GM19467 (cell line): ENCODE data around the gene UGT1A8.
"Not testable (repeated sequence)": the region's sequence is repeated elsewhere in the genome, so short reads cannot be mapped to it uniquely, and the experiment has no call there.

ENCODE experiments used
- ATAC-seq: cut with Tn5 transposase; IDR thresholded peaks from one replicate; pipeline ENCODE4 v1.9.1; 2021; ENCODE audit warnings: mild to moderate bottlenecking, moderate library complexity; ENCODE audit not compliant: unreplicated experiment

Gene UGT1A8

DNA sequence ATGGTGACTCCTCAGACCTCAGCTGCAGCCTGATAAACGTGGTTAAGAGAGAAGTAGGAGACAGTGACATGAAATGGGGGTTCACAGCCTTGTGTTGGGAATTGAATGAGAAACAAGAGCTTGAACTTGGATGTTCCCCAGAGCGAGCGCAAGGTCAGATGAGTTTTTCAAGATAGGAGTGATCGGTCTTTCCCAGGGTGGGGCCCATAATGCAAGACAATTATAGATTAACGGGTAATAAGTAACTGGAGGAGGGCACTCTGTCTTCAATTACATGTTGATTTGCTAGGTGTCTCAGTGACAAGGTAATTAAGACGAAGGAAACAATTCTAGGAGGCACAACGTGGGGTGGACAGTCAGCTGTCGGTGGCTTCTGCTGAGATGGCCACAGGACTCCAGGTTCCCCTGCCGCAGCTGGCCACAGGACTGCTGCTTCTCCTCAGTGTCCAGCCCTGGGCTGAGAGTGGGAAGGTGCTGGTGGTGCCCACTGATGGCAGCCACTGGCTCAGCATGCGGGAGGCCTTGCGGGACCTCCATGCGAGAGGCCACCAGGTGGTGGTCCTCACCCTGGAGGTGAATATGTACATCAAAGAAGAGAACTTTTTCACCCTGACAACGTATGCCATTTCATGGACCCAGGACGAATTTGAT is 95.3 kb downstream of the UGT1A8 start, which contains the start of gene UGT1A5:
Gene UGT1A5 (plus strand): TSS at position 297 of the 651 bp plus-strand sequence. CDS start 85 bp downstream, at position 382.
- ATAC-seq, result no peak

GRCh38 chr2:233713262-233713615 is 95.8 kb downstream of the UGT1A8 start:
- no peak for ATAC-seq

DNA sequence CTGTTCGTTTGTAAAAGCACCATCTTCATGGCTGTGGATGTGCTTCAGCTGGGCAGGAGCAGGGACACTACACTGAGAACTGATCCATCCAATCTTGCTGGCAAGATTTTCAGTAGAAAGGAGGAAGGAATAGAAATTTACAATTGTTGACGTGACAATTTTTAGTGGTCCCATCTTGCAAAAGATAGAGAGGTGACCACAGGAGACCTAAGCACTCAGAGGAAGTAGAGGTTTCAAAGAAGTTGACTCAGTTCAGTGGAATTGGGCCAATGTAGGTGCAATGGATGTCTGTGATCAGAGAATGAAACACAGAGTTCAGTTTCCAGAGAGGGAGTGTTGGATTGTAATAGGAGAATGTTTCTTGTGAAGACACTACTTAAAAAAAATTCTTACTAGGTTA is 96.7 kb downstream of the UGT1A8 start:
- no peak for ATAC-seq

GRCh38 chr2:233718552-233718951 is 101.1 kb downstream of the UGT1A8 start, which contains the start of gene UGT1A4:
UGT1A4 (plus strand) TSS chr2:233718736; CDS start chr2:233718821, 85 bp downstream.
- ATAC-seq, result no peak

GRCh38 chr2:233728723-233729301 is 111.4 kb downstream of the UGT1A8 start, which contains the start of gene UGT1A3:
UGT1A3 (plus strand) TSS chr2:233729042; CDS start chr2:233729127, 85 bp downstream.
- no peak for ATAC-seq

DNA sequence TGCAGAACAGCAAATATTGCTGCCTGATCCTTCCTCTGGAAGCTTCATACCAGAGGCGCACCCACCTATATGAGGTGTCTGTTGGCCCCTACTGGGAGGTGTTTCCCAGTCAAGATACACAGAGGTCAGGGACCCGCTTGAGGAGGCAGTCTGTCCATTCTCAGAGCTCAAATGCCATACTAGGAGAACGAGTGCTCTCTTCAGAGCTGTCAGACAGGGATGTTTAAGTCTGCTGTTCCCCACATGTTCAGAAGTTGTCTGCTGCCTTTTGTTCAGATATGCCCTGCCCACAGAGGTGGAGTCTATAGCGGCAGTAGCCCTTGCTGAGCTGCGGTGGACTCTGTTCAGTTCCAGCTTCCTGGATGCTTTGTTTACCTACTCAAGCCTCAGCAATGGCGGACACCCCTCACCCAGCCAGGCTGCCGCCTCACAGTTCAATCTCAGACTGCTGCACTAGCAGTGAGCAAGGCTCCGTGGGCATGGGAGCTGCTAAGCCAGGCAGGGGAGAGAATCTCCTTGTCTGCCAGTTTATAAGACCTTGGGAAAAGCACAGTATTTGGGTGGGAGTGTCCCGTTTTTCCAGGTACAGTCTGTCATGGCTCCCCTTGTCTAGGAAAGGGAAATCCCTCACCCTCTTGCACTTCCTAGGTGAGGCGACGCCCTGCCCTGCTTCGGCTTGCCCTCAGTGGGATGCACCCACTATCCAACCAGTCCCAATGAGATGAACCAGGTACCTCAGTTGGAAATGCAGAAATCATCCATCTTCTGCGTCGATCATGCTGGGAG is 119.6 kb downstream of the UGT1A8 start:
- ATAC-seq, result not testable (repeated sequence)

GRCh38 chr2:233740870-233741269 is 123.4 kb downstream of the UGT1A8 start:
- no peak for ATAC-seq

DNA sequence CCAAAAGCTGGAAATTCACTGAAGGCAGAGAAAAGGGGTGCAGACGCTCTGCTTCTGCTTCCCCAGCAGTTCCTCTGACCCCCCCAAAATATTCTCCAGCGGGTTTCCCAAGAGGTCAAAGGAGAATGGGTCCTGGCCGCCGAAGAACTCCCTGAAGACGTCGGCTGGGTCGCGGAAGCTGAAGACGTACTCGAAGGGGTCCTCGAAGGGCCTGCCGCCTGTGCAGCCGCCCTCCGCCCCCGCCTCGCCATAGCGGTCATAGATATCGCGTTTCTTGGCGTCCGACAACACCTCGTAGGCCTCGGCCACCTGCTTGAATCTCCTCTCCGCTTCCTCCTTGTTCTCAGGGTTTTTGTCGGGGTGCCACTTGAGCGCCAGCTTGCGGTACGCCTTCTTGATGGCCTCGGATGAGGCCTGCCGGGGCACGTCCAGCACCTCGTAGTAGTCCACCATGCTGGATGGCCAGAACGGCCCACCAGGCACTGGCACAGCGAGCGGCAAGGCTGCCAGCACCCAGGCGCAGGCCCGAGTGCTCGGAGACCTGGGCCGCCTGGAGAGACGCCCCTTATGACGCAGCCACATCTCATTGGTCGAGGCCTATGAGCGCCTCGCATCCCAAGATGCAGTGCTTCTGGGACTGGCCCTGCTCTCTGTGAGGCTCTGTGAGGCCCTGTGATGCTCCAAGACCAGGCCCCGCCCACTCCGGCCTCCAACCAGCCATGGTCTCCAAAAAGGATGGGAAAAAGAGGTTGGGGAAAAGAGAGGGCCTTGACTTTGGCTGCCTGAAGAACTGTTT is 126.2 kb downstream of the UGT1A8 start:
- no peak for ATAC-seq

- no peak for ATAC-seq
These were observed 127.8 kb downstream of the UGT1A8 start for GRCh38 chr2:233745073-233745755.

DNA sequence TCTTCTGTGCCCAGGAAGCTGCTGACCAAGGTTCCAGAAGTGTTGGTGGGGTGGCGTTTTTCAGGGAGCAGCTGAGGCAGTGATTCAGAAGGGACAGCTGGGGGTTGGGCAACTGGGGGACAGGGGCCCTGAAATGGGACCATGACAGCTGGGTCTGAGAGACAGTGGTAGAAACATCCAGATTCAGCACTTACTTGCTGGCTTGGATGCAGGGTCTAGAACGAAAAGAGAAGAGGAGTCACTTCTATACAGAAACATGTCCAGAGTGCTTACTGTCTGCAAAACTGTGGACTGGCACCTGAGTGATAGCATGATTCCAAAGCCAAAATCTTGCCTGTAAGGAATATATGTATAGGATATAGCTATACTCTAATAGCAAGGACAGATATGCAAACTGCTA is 128.4 kb downstream of the UGT1A8 start:
- not testable (repeated sequence) for ATAC-seq

DNA sequence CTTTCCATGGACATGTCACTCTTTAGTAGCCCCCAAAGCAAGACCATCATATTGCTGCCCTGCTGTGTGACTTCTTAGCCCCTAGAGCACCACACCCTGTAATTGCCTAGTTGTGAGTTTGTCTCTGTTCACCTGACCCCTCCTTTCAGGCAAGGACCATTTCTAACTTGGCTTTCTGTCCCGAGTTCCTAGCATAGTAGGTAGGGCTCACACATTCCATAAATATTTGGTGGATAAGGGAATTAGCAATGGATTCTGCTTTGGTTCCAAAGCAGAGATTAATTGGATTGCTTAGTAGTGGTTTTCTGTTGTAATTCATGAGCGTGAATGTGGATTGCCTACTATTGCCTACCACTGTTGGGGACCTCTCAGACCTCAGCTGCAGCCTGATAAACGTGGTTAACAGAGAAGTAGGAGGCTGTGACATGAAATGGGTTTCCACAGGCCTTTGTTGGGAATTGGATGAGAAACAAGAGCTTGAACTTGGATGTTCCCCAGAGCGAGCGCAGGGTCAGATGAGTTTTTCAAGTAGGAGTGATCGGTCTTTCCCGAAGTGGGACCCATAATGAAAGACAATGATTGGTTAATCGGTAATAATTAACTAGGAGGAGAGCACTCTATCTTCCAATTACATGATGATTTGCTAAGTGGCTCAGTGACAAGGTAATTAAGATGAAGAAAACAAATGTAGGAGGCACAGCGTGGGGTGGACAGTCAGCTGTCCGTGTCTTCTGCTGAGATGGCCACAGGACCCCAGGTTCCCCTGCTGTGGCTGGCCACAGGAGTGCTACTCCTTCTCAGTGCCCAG is 129.2 kb downstream of the UGT1A8 start:
- ATAC-seq, result no peak

GRCh38 chr2:233747283-233747544 is 129.8 kb downstream of the UGT1A8 start:
- ATAC-seq, result no peak

DNA sequence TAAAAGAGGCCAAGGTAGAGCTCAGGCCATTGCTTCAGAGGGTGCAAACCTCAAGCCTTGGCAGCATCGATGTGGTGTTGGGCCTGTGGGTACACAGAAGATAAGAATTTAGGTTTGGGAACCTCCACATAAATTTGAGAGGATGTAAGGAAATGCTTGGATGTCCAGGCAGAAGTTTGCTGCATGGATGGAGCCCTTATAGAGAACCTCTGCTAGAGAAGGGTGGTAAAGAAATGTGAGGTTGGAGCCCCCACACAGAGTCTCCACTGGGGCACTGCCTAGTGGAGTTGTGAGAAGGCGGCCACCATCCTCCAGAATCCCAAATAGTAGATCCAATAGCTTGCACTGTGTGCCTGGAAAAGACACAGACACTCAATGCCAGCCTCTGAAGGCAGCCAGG is 133.3 kb downstream of the UGT1A8 start:
- ATAC-seq, result not testable (repeated sequence)

DNA sequence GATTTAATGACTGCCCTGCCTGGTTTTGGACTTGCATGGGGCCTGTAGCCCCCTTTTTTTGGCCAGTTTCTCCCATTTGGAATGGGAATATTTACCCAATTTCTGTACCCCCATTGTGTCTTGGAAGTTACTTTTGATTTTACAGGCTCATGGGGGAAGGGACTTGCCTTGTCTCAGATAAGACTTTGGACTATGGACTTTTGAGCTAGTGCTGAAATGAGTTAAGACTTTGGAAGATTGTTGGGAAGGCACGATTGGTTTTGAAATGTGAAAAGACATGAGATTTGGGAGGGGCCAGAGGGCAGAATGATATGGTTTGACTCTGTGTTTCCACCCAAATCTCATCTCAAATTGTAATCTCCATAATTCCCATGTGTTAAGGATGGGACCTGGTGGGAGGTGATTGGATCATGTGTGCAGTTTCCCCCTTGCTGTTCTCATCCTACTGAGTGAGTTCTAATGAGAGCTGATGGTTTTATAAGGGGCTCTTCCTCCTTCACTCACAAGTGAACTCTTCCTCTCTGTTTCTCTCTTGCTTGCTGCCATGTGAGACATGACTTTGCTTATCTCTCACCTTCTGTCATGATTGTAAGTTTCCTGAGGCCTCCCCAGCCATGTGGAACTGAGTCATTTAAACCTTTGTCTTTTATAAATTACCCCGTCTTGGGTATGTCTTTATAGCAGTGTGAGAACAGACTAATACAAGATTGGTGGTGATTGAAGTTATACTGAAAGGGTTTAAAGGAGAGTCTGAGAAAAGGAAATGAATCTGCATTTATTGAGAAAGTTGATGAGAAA is 134.0 kb downstream of the UGT1A8 start:
- not testable (repeated sequence) for ATAC-seq

DNA sequence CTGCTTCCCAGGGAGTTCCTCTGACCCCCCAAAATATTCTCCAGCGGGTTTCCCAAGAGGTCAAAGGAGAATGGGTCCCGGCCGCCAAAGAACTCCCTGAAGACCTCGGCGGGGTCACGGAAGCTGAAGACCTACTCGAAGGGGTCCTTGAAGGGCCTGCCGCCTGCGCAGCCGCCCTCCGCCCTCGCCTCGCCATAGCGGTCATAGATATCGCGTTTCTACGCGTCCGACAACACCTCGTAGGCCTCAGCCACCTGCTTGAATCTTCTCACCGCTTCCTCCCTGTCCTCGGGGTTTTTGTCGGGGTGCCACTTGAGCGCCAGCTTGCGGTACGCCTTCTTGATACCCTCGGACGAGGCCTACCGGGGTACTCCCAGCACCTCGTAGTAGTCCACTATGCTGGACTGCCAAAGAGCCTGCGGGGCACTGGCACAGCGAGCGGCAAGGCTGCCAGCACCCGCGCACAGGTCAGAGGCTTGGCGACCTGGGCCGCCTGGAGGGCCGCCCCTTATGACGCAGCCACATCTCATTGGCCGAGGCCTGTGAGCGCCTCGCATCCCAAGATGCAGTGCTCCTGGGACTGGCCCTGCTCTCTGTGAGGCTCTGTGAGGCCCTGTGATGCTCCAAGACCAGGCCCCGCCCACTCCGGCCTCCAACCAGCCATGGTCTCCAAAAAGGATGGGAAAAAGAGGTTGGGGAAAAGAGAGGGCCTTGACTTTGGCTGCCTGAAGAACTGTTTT is 137.6 kb downstream of the UGT1A8 start:
- ATAC-seq, result no peak

DNA sequence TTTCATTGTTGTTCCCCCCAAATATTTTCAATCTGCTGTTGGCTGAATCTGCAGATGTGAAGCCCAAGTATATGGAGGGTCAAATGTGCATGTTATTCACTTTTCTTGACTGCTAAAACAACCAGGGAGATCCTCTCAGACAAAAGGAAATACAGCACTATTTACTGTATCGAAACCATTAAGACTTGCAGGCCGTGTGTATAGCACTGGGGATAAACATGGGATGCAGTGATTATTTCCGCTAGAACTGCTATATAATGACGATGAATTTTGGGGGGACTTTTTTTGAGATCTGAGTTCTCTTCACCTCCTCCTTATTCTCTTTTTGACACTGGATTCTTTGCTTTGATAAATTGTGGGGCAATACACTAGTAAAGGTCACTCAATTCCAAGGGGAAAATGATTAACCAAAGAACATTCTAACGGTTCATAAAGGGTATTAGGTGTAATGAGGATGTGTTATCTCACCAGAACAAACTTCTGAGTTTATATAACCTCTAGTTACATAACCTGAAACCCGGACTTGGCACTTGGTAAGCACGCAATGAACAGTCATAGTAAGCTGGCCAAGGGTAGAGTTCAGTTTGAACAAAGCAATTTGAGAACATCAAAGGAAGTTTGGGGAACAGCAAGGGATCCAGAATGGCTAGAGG is 139.1 kb downstream of the UGT1A8 start:
- no peak for ATAC-seq

GRCh38 chr2:233758141-233758540 is 140.7 kb downstream of the UGT1A8 start:
- ATAC-seq, result no peak

GRCh38 chr2:233758849-233759248 is 141.4 kb downstream of the UGT1A8 start:
- ATAC-seq, result no peak
